PC-3 (cell line): Measurements from ENCODE around the gene CEP85. TPM values are rescaled to one million over a fixed set of nuclear protein-coding genes. Genes with fewer than 3 reads are reported as not detected.

Source experiments
- ATAC-seq: fragments of 200-7000 bp; cut with Tn5 transposase; 2 replicates; pipeline ENCODE4 v1.9.1; 2020; ENCODE audit warnings: mild to moderate bottlenecking, moderate library complexity
- BruUV-seq: library from RNA; stranded (reverse); fragments of 400-500 nt; replicated peaks from 2 replicates; lab custom pipeline; 2021; lab: Mats Ljungman, UMichigan
- CTCF ChIA-PET: fragments of 300-600 bp; sonication (Branson Sonifier 250); formaldehyde crosslinking; loops from one replicate; lab custom pipeline; 2022; ENCODE audit warnings: antibody characterized with exemption; lab: Charles Lee
- POLR2A ChIA-PET: fragments of 300-600 bp; sonication (Branson Sonifier 250); formaldehyde crosslinking; loops from one replicate; lab custom pipeline; 2022; ENCODE audit warnings: antibody characterized with exemption; ENCODE audit not compliant: unreplicated experiment; lab: Charles Lee
- DNase-seq: peaks from one replicate; pipeline ENCODE4 v3.0.0-alpha.2; 2015
- H2AFZ ChIP-seq: fragments of 300-600 bp; sonication (generic); 2 replicates; pipeline ENCODE4 v1.6.0; 2016; ENCODE audit warnings: antibody characterized with exemption, low read length
- H3F3A ChIP-seq: fragments of 300-600 bp; sonication (generic); one replicate; pipeline ENCODE4 v1.6.0; 2017; ENCODE audit warnings: antibody characterized with exemption, low read length, control low read depth, mild to moderate bottlenecking; ENCODE audit not compliant: unreplicated experiment
- H3K27ac ChIP-seq: fragments of 300-600 bp; sonication (generic); 2 replicates; pipeline ENCODE4 v1.5.1; 2016; ENCODE audit warnings: mild to moderate bottlenecking, low read length
- H3K27me3 ChIP-seq: fragments of 300-600 bp; sonication (generic); 2 replicates; pipeline ENCODE4 v1.6.1; 2016; ENCODE audit warnings: low read length, mixed read lengths
- H3K36me3 ChIP-seq: fragments of 300-600 bp; sonication (generic); 2 replicates; pipeline ENCODE4 v1.6.1; 2016; ENCODE audit warnings: low read depth, mixed run types, low read length, mixed read lengths
- H3K4me1 ChIP-seq: fragments of 300-600 bp; sonication (generic); 2 replicates; pipeline ENCODE4 v1.5.1; 2016; ENCODE audit warnings: low read length; ENCODE audit not compliant: insufficient read depth
- H3K4me2 ChIP-seq: fragments of 300-600 bp; sonication (generic); 2 replicates; pipeline ENCODE4 v1.6.0; 2016; ENCODE audit warnings: low read length
- H3K4me3 ChIP-seq: fragments of 300-600 bp; sonication (generic); 2 replicates; pipeline ENCODE4 v1.5.1; 2016; ENCODE audit warnings: mild to moderate bottlenecking, low read length, mixed read lengths
- H3K79me2 ChIP-seq: fragments of 300-600 bp; sonication (generic); 2 replicates; pipeline ENCODE4 v1.6.1; 2017; ENCODE audit warnings: low read length, mixed read lengths
- H3K9ac ChIP-seq: fragments of 300-600 bp; sonication (generic); 2 replicates; pipeline ENCODE4 v1.6.0; 2016; ENCODE audit warnings: mild to moderate bottlenecking, low read length
- H3K9me2 ChIP-seq: fragments of 300-600 bp; sonication (generic); replicated peaks from 2 replicates; pipeline ENCODE4 v1.6.1; 2016; ENCODE audit warnings: mixed run types, low read length, mixed read lengths
- H3K9me3 ChIP-seq: fragments of 300-600 bp; sonication (generic); 2 replicates; pipeline ENCODE4 v1.6.1; 2016; ENCODE audit warnings: low read length, mixed read lengths
- H4K20me1 ChIP-seq: fragments of 300-600 bp; sonication (generic); 2 replicates; pipeline ENCODE4 v1.6.1; 2016; ENCODE audit warnings: low read length, mixed read lengths
- EZH2 ChIP-seq: fragments of 300-600 bp; sonication (generic); IDR thresholded peaks from one replicate; pipeline ENCODE4 v1.6.1; 2017; ENCODE audit warnings: antibody characterized with exemption, mild to moderate bottlenecking, low read length; ENCODE audit not compliant: unreplicated experiment
- EZH2phosphoT487 ChIP-seq: fragments of 300-600 bp; sonication (generic); IDR thresholded peaks from 2 replicates; pipeline ENCODE4 v1.6.1; 2018; ENCODE audit warnings: mild to moderate bottlenecking, antibody characterized with exemption, low read length, borderline replicate concordance
- intact Hi-C: fragments of 100-400 bp; cut with micrococcal nuclease; formaldehyde crosslinking; loops from 2 replicates; pipeline ENCODE4 v1.9.0; 2023
- total RNA-seq: library from RNA; depleted of rRNA; stranded (reverse); fragments of >200 nt; gene quantifications from 2 replicates; pipeline ENCODE4 v1.2.3, GENCODE V29; 2014
- TF ChIP-seq, protein P1 (sequence below): fragments of 300-600 bp; sonication (generic); conservative IDR thresholded peaks from 2 replicates; pipeline ENCODE4 v1.5.1; 2017; ENCODE audit warnings: antibody characterized with exemption, low read depth, mild to moderate bottlenecking, low read length

The CEP85 gene
- total RNA-seq, 1 experiment from 2014 or later, result 30.6 TPM

- Histone ChIP-seq H3K9me2 (no peaks in the 10 kb centered on the region), H3K4me2 (no peak overlapping the region), H3K79me2 (no peaks in the 10 kb centered on the region), H3K9me3 (no peaks in the 10 kb centered on the region), H3K4me3 (no peak overlapping the region), H3K27me3 (no peaks in the 10 kb centered on the region), H3F3A (no peaks in the 10 kb centered on the region), H4K20me1 (no peaks in the 10 kb centered on the region), H2AFZ (no peak overlapping the region), H3K4me1 (no peaks in the 10 kb centered on the region), H3K27ac (no peak overlapping the region), H3K9ac (no peak overlapping the region), H3K36me3 (peaks cover 7% of the 10 kb centered on the region; the same call in 1 of the 2 replicates)
- CTCF ChIA-PET, result interaction anchor here (0.6 to 1.0 kb wide), 3 partner anchors 44 to 1550 kb away, joined by 3 to 7 read pairs (median 4); partner anchors contain the start of gene CEP85
- ATAC-seq, result no peak
- POLR2A ChIA-PET, result no interaction called here
- no TSS peak for BruUV-seq
- intact Hi-C loops, result no loop called here
- DNase-seq, result no peak
- no peak for TF ChIP-seq EZH2phosphoT487
- TF ChIP-seq EZH2, result no peak
- TF ChIP-seq, protein P1, sequence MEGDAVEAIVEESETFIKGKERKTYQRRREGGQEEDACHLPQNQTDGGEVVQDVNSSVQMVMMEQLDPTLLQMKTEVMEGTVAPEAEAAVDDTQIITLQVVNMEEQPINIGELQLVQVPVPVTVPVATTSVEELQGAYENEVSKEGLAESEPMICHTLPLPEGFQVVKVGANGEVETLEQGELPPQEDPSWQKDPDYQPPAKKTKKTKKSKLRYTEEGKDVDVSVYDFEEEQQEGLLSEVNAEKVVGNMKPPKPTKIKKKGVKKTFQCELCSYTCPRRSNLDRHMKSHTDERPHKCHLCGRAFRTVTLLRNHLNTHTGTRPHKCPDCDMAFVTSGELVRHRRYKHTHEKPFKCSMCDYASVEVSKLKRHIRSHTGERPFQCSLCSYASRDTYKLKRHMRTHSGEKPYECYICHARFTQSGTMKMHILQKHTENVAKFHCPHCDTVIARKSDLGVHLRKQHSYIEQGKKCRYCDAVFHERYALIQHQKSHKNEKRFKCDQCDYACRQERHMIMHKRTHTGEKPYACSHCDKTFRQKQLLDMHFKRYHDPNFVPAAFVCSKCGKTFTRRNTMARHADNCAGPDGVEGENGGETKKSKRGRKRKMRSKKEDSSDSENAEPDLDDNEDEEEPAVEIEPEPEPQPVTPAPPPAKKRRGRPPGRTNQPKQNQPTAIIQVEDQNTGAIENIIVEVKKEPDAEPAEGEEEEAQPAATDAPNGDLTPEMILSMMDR, result 0 out of 2 replicates have a peak, but pooled peaks have one; percentile 15
Measured at GRCh38 chr1:26189751-26190275, 44.2 kb upstream of the CEP85 start.

DNA sequence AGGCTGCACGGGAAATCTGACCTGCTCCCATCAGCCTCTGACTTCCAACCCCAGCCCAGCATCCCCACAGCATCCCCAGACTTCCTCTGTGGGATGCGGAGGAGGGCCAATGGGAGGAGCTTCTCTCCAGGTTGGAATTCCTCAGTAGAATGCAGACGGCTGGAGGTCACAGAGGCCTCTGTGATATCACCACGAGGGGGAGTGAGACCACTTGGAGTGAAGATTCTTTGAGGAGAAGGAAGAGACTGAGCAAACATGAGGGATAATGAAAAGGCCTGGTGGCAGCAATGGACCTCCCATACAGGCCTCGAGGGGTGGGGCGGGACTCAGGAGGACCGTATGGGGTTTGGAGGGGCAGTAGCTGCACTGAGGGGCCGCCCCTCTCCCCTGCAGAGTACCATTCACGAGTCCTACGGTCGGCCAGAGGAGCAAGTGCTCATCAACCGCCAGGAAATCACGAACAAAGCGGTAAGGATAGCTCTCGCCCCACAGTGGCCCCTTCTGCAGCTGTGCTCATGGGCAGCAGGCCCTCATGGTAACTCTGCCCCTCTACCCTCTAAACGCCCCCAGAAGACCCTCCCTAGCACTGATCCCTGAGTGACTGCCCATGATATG lies 43.5 kb upstream of the CEP85 start, which contains the start of gene CATSPER4:
TSS of gene CATSPER4 (plus strand) at position 230 of the 615 bp plus-strand sequence. CDS start at position 256, 26 bp downstream.
- H3K4me1 ChIP-seq, result no peaks in the 10 kb centered on the region
- CTCF ChIA-PET, result interaction anchor here (1.0 kb wide), 1 partner anchor 44 kb away, joined by 4 read pairs; the partner anchor contains the start of gene CEP85
- peaks cover 7% of the 10 kb centered on the region; the same call in 1 of the 2 replicates for H3K36me3 ChIP-seq
- intact Hi-C loops, result no loop called here
- DNase-seq (no peak), ATAC-seq (no peak)
- H3K4me3 ChIP-seq, result no peak within 1 kb of the TSS
- H2AFZ ChIP-seq, result no peak within 1 kb of the TSS
- H3K9me2 ChIP-seq, result no peaks in the 10 kb centered on the region
- no peaks in the 10 kb centered on the region for H3K27me3 ChIP-seq
- H3K9ac ChIP-seq, result no peak within 1 kb of the TSS
- no peak within 1 kb of the TSS for H3K4me2 ChIP-seq
- no peaks in the 10 kb centered on the region for H4K20me1 ChIP-seq
- H3K79me2 ChIP-seq, result no peaks in the 10 kb centered on the region
- no peak within 1 kb of the TSS for H3K27ac ChIP-seq
- POLR2A ChIA-PET, result no interaction called here
- no TSS peak for BruUV-seq
- H3K9me3 ChIP-seq, result no peaks in the 10 kb centered on the region
- TF ChIP-seq, protein P1, result no peak
- no peak for TF ChIP-seq EZH2phosphoT487
- no peak for TF ChIP-seq EZH2
- no peaks in the 10 kb centered on the region for H3F3A ChIP-seq

- Histone ChIP-seq H3K27ac (no peak overlapping the region), H3K9ac (no peak overlapping the region), H3K4me1 (no peaks in the 10 kb centered on the region), H3F3A (no peaks in the 10 kb centered on the region), H3K9me3 (no peaks in the 10 kb centered on the region), H3K4me3 (no peak overlapping the region), H3K4me2 (no peak overlapping the region), H3K36me3 (peaks cover 7% of the 10 kb centered on the region; the same call in 1 of the 2 replicates), H3K79me2 (no peaks in the 10 kb centered on the region), H2AFZ (no peak overlapping the region), H3K9me2 (no peaks in the 10 kb centered on the region), H3K27me3 (no peaks in the 10 kb centered on the region), H4K20me1 (no peaks in the 10 kb centered on the region)
- TF ChIP-seq, protein P1, result no peak
- TF ChIP-seq EZH2phosphoT487 (no peak), EZH2 (no peak)
- intact Hi-C loops, result no loop called here
- no TSS peak for BruUV-seq
- ATAC-seq, result no peak
- DNase-seq, result no peak
- ChIA-PET POLR2A (no interaction called here), CTCF (no interaction called here)
Measured at GRCh38 chr1:26191739-26192138, 42.3 kb upstream of the CEP85 start.
